H9 (cell line): ENCODE results near the gene LARP1. TPM values are rescaled to one million over a fixed set of nuclear protein-coding genes. Genes with fewer than 3 reads are reported as not detected.

Experiments used
- DNase-seq: peaks from one replicate; pipeline ENCODE4 v3.0.0-alpha.2; 2017
- H2AFZ ChIP-seq: one replicate; pipeline ENCODE4 v1.6.1; 2013; ENCODE audit warnings: mild to moderate bottlenecking, low read length, control low read depth, moderate library complexity
- H2AK5ac ChIP-seq: 2 replicates; pipeline ENCODE4 v1.6.1; 2013; ENCODE audit warnings: low read length, control low read depth, mixed read lengths; ENCODE audit not compliant: insufficient read length
- H2BK120ac ChIP-seq: one replicate; pipeline ENCODE4 v1.6.1; 2013; ENCODE audit warnings: low read depth, mild to moderate bottlenecking, low read length, control low read depth, inconsistent platforms; ENCODE audit not compliant: poor library complexity, severe bottlenecking
- H2BK12ac ChIP-seq: 2 replicates; pipeline ENCODE4 v1.6.1; 2013; ENCODE audit warnings: low read length, control low read depth, mixed read lengths, low read depth; ENCODE audit not compliant: insufficient read length
- H2BK15ac ChIP-seq: 2 replicates; pipeline ENCODE4 v1.6.1; 2013; ENCODE audit warnings: low read depth, low read length, control low read depth
- H2BK20ac ChIP-seq: one replicate; pipeline ENCODE4 v1.6.1; 2013; ENCODE audit warnings: low read depth, mild to moderate bottlenecking, low read length, control low read depth, inconsistent platforms; ENCODE audit not compliant: poor library complexity, severe bottlenecking
- H2BK5ac ChIP-seq: 2 replicates; pipeline ENCODE4 v1.6.1; 2013; ENCODE audit warnings: low read length, control low read depth, mixed read lengths; ENCODE audit not compliant: insufficient read length
- H3K14ac ChIP-seq: 2 replicates; pipeline ENCODE4 v1.6.1; 2013; ENCODE audit warnings: low read length, control low read depth; ENCODE audit not compliant: insufficient read depth
- H3K18ac ChIP-seq: 2 replicates; pipeline ENCODE4 v1.6.1; 2013; ENCODE audit warnings: low read depth, mild to moderate bottlenecking, mixed read lengths, low read length, control low read depth; ENCODE audit not compliant: insufficient read length
- H3K23ac ChIP-seq: 2 replicates; pipeline ENCODE4 v1.6.1; 2013; ENCODE audit warnings: low read length, control low read depth, mixed read lengths, low read depth; ENCODE audit not compliant: insufficient read length
- H3K23me2 ChIP-seq: 2 replicates; pipeline ENCODE4 v1.6.1; 2013; ENCODE audit warnings: low read depth, mild to moderate bottlenecking, mixed read lengths, low read length, control low read depth; ENCODE audit not compliant: insufficient read length, poor library complexity, severe bottlenecking
- H3K27ac ChIP-seq: 2 replicates; pipeline ENCODE4 v1.5.1; 2013; ENCODE audit warnings: low read length, control low read depth, mixed read lengths, low read depth; ENCODE audit not compliant: insufficient read length
- H3K27me3 ChIP-seq: 2 replicates; pipeline ENCODE4 v1.6.1; 2013; ENCODE audit warnings: low read length, control low read depth, inconsistent platforms; ENCODE audit not compliant: insufficient read depth
- H3K4ac ChIP-seq: 2 replicates; pipeline ENCODE4 v1.6.1; 2013; ENCODE audit warnings: low read depth, mild to moderate bottlenecking, control low read depth, inconsistent platforms, low read length, moderate library complexity
- H3K4me1 ChIP-seq: 2 replicates; pipeline ENCODE4 v1.6.1; 2013; ENCODE audit warnings: low read length, control low read depth, inconsistent platforms; ENCODE audit not compliant: insufficient read depth
- H3K4me2 ChIP-seq: 2 replicates; pipeline ENCODE4 v1.6.1; 2013; ENCODE audit warnings: low read length, control low read depth, mixed read lengths; ENCODE audit not compliant: insufficient read length, insufficient read depth
- H3K56ac ChIP-seq: 2 replicates; pipeline ENCODE4 v1.6.1; 2013; ENCODE audit warnings: low read depth, mild to moderate bottlenecking, mixed read lengths, low read length, control low read depth; ENCODE audit not compliant: insufficient read length
- H3K79me1 ChIP-seq: 2 replicates; pipeline ENCODE4 v1.6.1; 2013; ENCODE audit warnings: low read depth, mild to moderate bottlenecking, moderate library complexity, low read length, control low read depth, inconsistent platforms; ENCODE audit not compliant: insufficient read depth, poor library complexity, severe bottlenecking
- H3K79me2 ChIP-seq: 2 replicates; pipeline ENCODE4 v1.6.1; 2013; ENCODE audit warnings: low read length, control low read depth, inconsistent platforms; ENCODE audit not compliant: insufficient read depth
- H3K9ac ChIP-seq: 2 replicates; pipeline ENCODE4 v1.6.1; 2013; ENCODE audit warnings: low read length, control low read depth, mixed read lengths; ENCODE audit not compliant: insufficient read length; ENCODE audit errors: extremely low read depth
- H3K9me3 ChIP-seq: one replicate; pipeline ENCODE4 v1.6.1; 2013; ENCODE audit warnings: low read depth, low read length, inconsistent platforms; ENCODE audit not compliant: control insufficient read depth
- H3T11ph ChIP-seq: one replicate; pipeline ENCODE4 v1.6.1; 2013; ENCODE audit warnings: mild to moderate bottlenecking, low read length, control low read depth, inconsistent platforms
- H4K20me1 ChIP-seq: one replicate; pipeline ENCODE4 v1.6.1; 2013; ENCODE audit not compliant: control insufficient read depth, insufficient read length, insufficient read depth
- H4K5ac ChIP-seq: 2 replicates; pipeline ENCODE4 v1.6.1; 2013; ENCODE audit warnings: low read depth, mild to moderate bottlenecking, mixed read lengths, low read length, control low read depth; ENCODE audit not compliant: insufficient read length
- H4K8ac ChIP-seq: replicated peaks from 2 replicates; pipeline ENCODE4 v1.6.1; 2013; ENCODE audit warnings: low read length, control low read depth, mixed read lengths, low read depth; ENCODE audit not compliant: insufficient read length
- H4K91ac ChIP-seq: 2 replicates; pipeline ENCODE4 v1.6.1; 2013; ENCODE audit warnings: low read depth, mild to moderate bottlenecking, moderate library complexity, mixed read lengths, low read length, control low read depth; ENCODE audit not compliant: insufficient read length
- H3K27ac Mint-ChIP-seq, 3 experiments: 2 replicates in 2 of 3; 3 replicates in 1 of 3; pipeline ENCODE4 v1.8.0; 2020 to 2021; ENCODE audit warnings: mixed read lengths in 3 of 3, mild to moderate bottlenecking in 1 of 3, moderate library complexity in 1 of 3
- H3K27me3 Mint-ChIP-seq: 2 replicates; pipeline ENCODE4 v1.8.0; 2021; ENCODE audit warnings: low read depth, mild to moderate bottlenecking, moderate library complexity, mixed read lengths
- H3K36me3 Mint-ChIP-seq, 3 experiments: 2 replicates in 2 of 3; 3 replicates in 1 of 3; pipeline ENCODE4 v1.8.0; 2020 to 2021; ENCODE audit warnings: low read depth in 3 of 3, mixed read lengths in 3 of 3; ENCODE audit not compliant: insufficient read depth in 1 of 3
- H3K4me1 Mint-ChIP-seq, 2 experiments: 2 replicates each; pipeline ENCODE4 v1.8.0; 2020; ENCODE audit warnings: mixed read lengths in 2 of 2
- H3K4me3 Mint-ChIP-seq, 2 experiments: 2 replicates in 1 of 2; 3 replicates in 1 of 2; pipeline ENCODE4 v1.8.0; 2020 to 2021; ENCODE audit warnings: mild to moderate bottlenecking in 2 of 2, mixed read lengths in 2 of 2, moderate library complexity in 1 of 2
- H3K9me3 Mint-ChIP-seq, 2 experiments: 2 replicates in 1 of 2; 3 replicates in 1 of 2; pipeline ENCODE4 v1.8.0; 2020; ENCODE audit warnings: mild to moderate bottlenecking in 2 of 2, mixed read lengths in 2 of 2, moderate library complexity in 1 of 2
- WGBS: extraction: QIAGEN DNeasy Blood & Tissue Kit; methylation state at CpG from one replicate; pipeline ENCODE4 v1.1.7; 2013; ENCODE audit warnings: missing lambda C conversion rate, low lambda C conversion rate, mixed read lengths; ENCODE audit not compliant: insufficient read length; ENCODE audit errors: extremely low coverage; 5-methylcytosine and 5-hydroxymethylcytosine counted together
- total RNA-seq: library from RNA; stranded (reverse); gene quantifications from 2 replicates; pipeline ENCODE4 v1.2.1, GENCODE V29; 2021
- TF ChIP-seq, protein P1 (sequence below): fragments of 200-600 bp; sonication (generic); conservative IDR thresholded peaks from 3 replicates; pipeline ENCODE4 v1.8.0; 2021; ENCODE audit warnings: antibody characterized with exemption, mild to moderate bottlenecking

LARP1 gene
- total RNA-seq, 1 experiment from 2014 or later = 405 TPM

GRCh38 chr5:154745349-154745748 lies 9.8 kb upstream of the LARP1 start:
- no peak overlapping the region for H3K27ac Mint-ChIP-seq
- H3K4me1 ChIP-seq = no peaks in the 10 kb centered on the region; the same call in 1 of the 2 replicates
- no peak overlapping the region for H2BK5ac ChIP-seq
- peaks cover 0 to 2% (median 2%) of the 10 kb centered on the region in 3 experiments; a peak in 4 of 7 replicates for H3K36me3 Mint-ChIP-seq
- peaks cover 34 to 36% of the 10 kb centered on the region in 2 experiments for H3K4me1 Mint-ChIP-seq
- no peak overlapping the region for H4K5ac ChIP-seq
- no peak overlapping the region for H4K91ac ChIP-seq
- H2BK12ac ChIP-seq = no peak overlapping the region
- no peak overlapping the region for H3T11ph ChIP-seq
- no peak overlapping the region for H3K4me3 Mint-ChIP-seq
- H3K9ac ChIP-seq = no peak overlapping the region
- H2AK5ac ChIP-seq = no peak overlapping the region
- no peak overlapping the region for H2BK15ac ChIP-seq
- no CpG with 5 or more reads among the region's 1 CpG for WGBS
- H3K23ac ChIP-seq = no peak overlapping the region
- H3K4ac ChIP-seq = no peak overlapping the region
- no peaks in the 10 kb centered on the region for H3K9me3 ChIP-seq
- no peak for DNase-seq
- H3K18ac ChIP-seq = no peak overlapping the region
- H3K27ac ChIP-seq = no peak overlapping the region
- no peak overlapping the region for H3K56ac ChIP-seq
- no peak overlapping the region for H2AFZ ChIP-seq
- H3K23me2 ChIP-seq = no peaks in the 10 kb centered on the region
- H3K4me2 ChIP-seq = no peak overlapping the region
- H4K8ac ChIP-seq = no peak overlapping the region
- H3K27me3 ChIP-seq = no peaks in the 10 kb centered on the region
- TF ChIP-seq, protein P1, sequence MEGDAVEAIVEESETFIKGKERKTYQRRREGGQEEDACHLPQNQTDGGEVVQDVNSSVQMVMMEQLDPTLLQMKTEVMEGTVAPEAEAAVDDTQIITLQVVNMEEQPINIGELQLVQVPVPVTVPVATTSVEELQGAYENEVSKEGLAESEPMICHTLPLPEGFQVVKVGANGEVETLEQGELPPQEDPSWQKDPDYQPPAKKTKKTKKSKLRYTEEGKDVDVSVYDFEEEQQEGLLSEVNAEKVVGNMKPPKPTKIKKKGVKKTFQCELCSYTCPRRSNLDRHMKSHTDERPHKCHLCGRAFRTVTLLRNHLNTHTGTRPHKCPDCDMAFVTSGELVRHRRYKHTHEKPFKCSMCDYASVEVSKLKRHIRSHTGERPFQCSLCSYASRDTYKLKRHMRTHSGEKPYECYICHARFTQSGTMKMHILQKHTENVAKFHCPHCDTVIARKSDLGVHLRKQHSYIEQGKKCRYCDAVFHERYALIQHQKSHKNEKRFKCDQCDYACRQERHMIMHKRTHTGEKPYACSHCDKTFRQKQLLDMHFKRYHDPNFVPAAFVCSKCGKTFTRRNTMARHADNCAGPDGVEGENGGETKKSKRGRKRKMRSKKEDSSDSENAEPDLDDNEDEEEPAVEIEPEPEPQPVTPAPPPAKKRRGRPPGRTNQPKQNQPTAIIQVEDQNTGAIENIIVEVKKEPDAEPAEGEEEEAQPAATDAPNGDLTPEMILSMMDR = no peak
- H2BK120ac ChIP-seq = no peak overlapping the region
- H4K20me1 ChIP-seq = no peaks in the 10 kb centered on the region
- H3K27me3 Mint-ChIP-seq = no peaks in the 10 kb centered on the region; the same call in 1 of the 2 replicates
- no peak overlapping the region for H2BK20ac ChIP-seq
- no peaks in the 10 kb centered on the region for H3K79me1 ChIP-seq
- no peaks in the 10 kb centered on the region for H3K79me2 ChIP-seq
- H3K9me3 Mint-ChIP-seq = no peaks in the 10 kb centered on the region
- no peak overlapping the region for H3K14ac ChIP-seq
